ENCODE results near the gene GABPB1.
A peak's percentile ranks its signal among the peaks of the same experiment; 100 is the strongest.

Gene GABPB1

DNA sequence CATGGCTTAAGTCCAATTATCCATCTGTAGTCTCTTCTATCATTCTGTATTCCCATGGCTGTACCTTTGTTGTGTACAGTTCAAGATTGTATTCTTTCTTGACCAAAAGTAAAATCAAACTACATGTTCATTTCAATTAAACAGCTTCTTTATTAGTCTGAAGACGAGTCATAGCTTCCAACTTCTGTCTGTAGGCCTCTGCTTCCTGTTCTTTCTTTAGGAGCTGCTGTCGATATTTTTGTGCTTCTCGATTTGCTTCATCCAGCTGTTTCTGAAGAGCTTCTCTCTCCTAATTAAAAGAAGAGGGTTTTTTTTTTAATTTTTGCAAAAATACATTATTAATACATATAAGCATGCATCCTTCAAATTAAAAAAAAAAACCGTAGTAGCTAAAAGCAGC is 76.5 kb downstream of the GABPB1 start:
- DNase-seq (ENCODE audit: low read depth, low spot score) = no peak

DNA sequence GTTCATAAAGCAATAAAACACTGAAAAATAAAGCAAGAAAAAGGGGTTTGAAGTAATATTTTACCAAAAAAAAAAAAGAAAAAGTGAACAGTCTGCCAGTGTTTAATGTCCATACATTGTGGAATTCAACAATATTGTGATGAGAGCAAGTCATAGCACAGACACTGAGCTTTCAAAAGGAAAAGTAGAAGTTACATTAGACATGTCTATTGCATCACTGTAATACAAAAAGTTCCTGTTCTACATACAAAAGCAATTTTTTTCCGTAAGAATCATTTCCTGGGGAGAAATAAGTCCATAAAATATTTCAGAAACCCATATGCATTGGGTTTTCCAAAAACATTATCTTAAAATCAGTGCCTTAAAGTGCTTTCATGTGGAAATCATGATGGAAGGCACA is 77.6 kb downstream of the GABPB1 start:
- DNase-seq (ENCODE audit: low read depth, low spot score) = no peak

- no peak for DNase-seq (ENCODE audit: low read depth, low spot score)
Observed at GRCh38 chr15:50275908-50276307, 79.1 kb downstream of the GABPB1 start.

DNA sequence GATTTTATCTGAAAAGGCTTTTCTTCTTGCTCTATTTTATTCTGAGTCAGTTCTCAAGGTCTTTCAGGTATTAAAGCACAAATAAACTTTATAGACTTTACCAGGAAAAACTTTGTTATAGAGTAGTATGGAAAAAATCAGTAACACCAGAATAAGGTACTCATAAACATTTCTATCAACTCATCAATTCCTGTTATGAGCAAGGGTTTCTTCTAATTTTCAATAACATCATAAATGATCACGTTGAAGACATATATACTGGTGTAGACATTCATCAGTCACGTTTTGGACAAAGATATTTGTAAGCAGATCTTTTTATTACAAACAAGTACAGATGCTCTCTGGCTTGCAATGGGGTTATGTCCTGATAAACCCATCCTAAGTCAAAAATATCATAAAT is 79.9 kb downstream of the GABPB1 start:
- DNase-seq (ENCODE audit: low read depth, low spot score) = no peak

DNA sequence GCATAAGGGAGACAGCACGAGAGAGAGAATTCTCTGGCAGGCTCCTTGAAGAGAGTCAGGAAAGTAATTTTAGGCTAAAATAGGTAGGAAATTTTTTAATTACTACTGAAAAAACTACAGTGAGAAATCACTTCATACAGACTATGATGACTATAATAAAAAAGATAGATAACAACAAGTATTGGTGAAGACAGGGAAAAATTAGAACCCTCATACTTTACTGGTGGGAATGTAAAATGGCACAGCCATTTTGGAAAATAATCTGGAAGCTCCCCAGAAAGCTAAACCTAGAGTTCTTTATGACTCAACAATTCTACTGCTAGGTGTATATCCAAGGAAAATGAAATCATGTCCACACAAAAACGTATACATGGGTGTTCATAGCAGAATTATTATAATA is 87.4 kb downstream of the GABPB1 start:
- no peak for DNase-seq (ENCODE audit: low read depth, low spot score)

- DNase-seq (ENCODE audit: low read depth, low spot score) = peak; percentile 18
Observed at GRCh38 chr15:50265620-50266019, 89.4 kb downstream of the GABPB1 start, which contains the start of gene HDC. Gene HDC (minus strand): TSS chr15:50265726. CDS start chr15:50265623, 103 bp downstream.

DNA sequence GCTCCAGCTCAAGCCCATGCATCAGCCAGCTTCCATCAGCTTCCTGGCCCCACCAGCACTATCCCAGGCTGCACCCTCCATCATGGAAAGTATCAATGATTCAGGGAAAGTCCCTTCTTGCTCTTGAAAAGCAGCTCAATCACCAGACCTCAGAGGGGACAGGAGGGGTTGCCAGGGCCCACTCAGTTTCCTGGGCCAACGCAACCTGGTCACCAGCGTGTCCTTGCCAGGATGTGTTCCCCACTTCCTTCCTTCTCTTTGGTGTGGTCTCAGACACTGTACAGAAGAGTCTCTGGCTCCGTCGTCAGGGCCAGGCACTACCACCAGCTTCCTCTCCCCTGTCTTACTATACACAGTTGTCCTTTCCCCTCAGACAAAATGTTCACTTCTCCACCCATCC is 92.5 kb downstream of the GABPB1 start:
- no peak for DNase-seq (ENCODE audit: low read depth, low spot score)

DNA sequence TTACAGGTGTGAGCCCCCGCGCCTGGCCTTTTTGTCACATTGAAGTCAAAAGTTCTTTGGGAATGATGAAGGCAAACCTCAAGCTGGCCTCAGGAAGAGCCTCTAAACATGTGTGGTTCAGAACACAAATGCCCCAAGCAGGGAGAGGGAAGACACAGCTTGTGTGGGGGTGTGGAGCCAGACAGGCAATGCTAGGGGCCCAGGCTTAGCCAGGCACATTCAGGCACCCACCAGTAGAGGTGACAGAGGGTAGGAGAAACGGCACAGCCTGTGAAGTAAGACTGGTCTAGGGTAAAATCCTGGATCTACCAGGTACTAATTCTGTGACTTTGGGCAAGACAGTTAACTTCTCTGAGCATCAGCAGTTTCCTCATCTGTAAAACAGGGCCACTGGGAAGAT is 93.0 kb downstream of the GABPB1 start:
- no peak for DNase-seq (ENCODE audit: low read depth, low spot score)

- DNase-seq (ENCODE audit: low read depth, low spot score) = no peak
Observed at GRCh38 chr15:50260969-50261496, 94.0 kb downstream of the GABPB1 start.

- no peak for DNase-seq (ENCODE audit: low read depth, low spot score)
Observed at GRCh38 chr15:50259276-50259675, 95.7 kb downstream of the GABPB1 start.

GRCh38 chr15:50257924-50258323 is 97.1 kb downstream of the GABPB1 start:
- no peak for DNase-seq (ENCODE audit: low read depth, low spot score)

DNA sequence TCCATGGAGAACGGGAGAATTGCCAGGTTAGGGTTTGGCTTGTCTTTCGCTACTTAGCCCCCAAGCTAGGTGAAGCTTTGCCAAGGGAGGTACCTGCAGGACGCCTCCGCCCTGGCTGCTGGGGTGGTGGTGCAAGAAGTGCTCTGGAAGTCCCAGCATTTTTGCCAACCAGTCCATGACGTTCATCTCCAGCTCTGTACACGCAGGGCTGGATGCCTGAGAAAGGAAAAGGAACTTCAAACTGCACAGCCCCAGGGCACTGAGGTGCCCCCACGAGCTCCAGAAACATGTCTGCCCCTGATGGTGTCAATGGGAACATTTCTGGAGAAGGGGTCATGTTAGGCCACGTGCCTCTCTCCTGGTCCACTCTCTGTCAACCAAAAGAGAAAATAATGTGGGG is 97.7 kb downstream of the GABPB1 start:
- no peak for DNase-seq (ENCODE audit: low read depth, low spot score)

GRCh38 chr15:50256188-50257041 is 98.6 kb downstream of the GABPB1 start:
- peak; percentile 26 for DNase-seq (ENCODE audit: low read depth, low spot score)

GRCh38 chr15:50252556-50252955 is 102.4 kb downstream of the GABPB1 start:
- no peak for DNase-seq (ENCODE audit: low read depth, low spot score)

GRCh38 chr15:50251638-50252182 is 103.3 kb downstream of the GABPB1 start:
- no peak for DNase-seq (ENCODE audit: low read depth, low spot score)

DNA sequence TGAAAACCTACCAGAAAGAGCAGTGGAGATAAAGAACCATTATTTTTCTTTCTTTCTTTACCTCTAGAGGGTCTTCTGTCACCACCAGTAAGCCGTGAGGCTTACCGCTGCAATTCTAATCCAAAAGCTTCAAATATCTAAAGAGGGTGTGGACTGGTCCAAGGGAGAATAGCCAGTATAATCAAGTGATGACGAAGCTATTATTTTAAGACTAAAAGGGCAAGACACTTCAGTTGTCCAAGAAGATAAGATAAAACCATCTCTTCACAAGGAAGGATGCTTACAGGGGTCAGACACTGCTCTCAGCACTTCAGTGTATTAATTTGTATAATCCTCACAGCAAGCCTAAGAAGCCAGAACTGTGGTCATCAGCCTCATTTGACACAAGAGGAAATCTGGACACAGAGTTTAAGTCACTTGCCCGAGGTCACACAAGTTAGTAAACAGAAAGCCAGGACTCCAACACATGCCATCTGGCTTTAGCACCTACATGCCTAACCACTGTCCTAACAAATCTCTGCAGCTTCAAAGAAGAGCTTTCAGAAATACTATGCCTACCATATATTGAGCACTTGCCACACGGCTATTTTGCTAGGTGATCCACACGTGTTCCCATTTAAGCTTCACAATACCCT is 104.1 kb downstream of the GABPB1 start:
- DNase-seq (ENCODE audit: low read depth, low spot score) = no peak

DNA sequence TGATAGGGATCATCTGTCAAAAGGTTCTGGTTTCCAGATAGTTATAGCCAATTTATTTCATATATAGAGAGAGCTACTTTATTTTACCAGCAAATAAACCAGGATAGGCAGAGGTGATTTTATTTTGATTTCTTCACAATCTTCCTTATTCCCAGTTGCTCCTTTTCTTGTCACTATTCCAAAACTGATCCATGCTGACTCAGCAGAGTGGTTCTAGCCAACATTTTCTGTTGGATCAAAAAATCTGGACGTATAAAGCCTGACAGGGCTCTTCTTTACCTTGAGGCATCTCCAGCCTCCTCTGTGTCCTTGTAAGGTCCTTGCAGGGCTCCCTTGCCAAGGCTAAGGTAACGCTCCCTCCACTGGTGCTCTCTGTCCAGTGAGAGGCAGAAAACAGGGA is 105.3 kb downstream of the GABPB1 start:
- no peak for DNase-seq (ENCODE audit: low read depth, low spot score)

DNA sequence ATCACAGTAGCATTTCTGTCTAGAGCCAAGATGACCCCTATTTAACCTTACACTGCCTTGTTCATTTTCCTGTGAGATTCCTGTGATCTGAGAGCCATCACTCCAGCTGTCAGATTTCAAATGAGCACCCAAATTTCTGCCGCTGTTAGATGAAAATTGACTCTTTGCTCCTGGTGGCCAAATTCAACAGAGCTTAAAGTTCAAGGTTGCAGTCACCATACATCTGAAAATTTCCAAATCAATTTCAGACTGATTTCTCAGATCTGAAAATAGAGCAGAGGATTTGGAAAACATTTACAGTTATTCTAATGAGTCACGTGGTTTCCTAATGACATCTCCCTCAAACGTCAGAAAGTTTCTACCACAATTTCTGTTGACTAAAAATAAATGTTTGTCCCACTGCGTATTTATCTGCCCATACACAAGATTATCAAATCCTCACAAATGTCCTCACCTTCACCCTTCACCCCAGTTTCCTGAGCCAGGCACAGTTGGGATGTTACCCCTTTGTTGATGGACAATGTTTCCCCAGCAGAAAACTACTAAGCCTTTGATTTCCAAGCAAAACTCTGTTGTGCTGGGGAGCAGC is 105.9 kb downstream of the GABPB1 start:
- DNase-seq (ENCODE audit: low read depth, low spot score) = no peak

GRCh38 chr15:50247819-50248655 is 107.0 kb downstream of the GABPB1 start:
- no peak for DNase-seq (ENCODE audit: low read depth, low spot score)

DNA sequence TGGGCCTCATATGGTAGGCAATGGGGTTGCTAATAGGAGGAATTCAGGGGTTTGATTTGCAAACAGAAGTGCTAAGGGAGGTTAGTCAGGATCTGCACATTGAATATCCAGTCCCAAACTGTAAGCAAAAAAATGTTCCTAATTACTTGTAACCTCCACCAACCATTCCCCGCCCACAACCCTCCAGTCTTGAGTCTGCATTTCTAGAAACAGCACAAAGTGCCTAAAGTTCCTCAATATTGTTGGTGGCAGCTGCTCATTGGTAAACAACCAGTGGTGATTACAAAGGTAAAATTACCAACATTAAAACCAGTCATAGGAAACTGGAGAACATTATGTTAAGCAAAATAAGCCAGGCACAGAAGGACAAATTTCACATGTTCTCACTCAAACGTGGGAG is 108.4 kb downstream of the GABPB1 start:
- DNase-seq (ENCODE audit: low read depth, low spot score) = no peak

DNA sequence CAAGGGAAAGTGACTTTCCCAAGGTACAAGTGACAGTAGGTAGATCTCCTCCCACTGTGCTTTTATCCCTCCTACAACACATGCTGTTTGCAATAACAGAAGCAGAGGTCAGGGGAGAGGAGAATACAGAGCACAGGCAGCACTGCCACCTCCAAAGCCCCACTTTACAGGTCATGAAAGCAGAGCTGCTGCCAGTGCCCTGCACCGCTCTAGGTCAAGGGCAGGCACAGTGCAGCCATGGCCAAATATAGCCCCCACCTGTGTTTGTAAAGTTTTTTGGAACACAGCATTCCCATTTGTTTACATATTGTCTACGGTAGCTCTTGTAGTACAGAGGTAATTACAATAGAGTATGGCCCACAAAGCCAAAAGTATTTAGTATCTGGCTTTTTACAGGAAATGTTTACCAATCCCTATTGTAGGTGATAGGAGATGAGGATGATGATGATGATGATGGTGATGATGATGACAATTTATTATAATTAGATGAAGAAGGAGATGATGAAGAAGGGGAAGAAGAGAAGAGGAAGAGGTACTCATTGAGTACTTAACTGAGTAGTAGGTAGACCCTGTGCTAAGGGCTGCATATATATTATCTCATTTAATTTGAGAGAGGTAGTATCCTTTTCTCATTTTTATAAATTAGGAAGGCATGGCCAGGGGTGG is 109.9 kb downstream of the GABPB1 start:
- DNase-seq (ENCODE audit: low read depth, low spot score) = no peak
